Activated T-helper 17 cell treated with anti-CD3 and anti-CD28 coated beads, Interleukin-2, amount 50 U/mL, for 72 hours (primary cell): Measurements from ENCODE around the gene ERC1. TPM values are rescaled to one million over a fixed set of nuclear protein-coding genes. Genes with fewer than 3 reads are reported as not detected.
"Not testable (repeated sequence)": the region's sequence is repeated elsewhere in the genome, so short reads cannot be mapped to it uniquely, and the experiment has no call there.

Experiments used
- ATAC-seq: fragments of 150-1000 bp; cut with Tn5 transposase; replicated peaks from 2 replicates; pipeline ENCODE4 v1.10.0; 2021; ENCODE audit warnings: mild to moderate bottlenecking, moderate library complexity
- H3K27ac Mint-ChIP-seq: one replicate; pipeline ENCODE4 v1.8.0; 2022; ENCODE audit warnings: mixed read lengths
- H3K27me3 Mint-ChIP-seq: one replicate; pipeline ENCODE4 v1.8.0; 2022; ENCODE audit warnings: mixed read lengths
- H3K36me3 Mint-ChIP-seq: one replicate; pipeline ENCODE4 v1.8.0; 2022; ENCODE audit warnings: low read depth, mild to moderate bottlenecking, mixed read lengths
- H3K4me1 Mint-ChIP-seq: one replicate; pipeline ENCODE4 v1.8.0; 2022; ENCODE audit warnings: mixed read lengths
- H3K4me3 Mint-ChIP-seq: one replicate; pipeline ENCODE4 v1.8.0; 2022; ENCODE audit warnings: mild to moderate bottlenecking, mixed read lengths
- H3K9me3 Mint-ChIP-seq: one replicate; pipeline ENCODE4 v1.8.0; 2022; ENCODE audit warnings: mixed read lengths
- total RNA-seq, 2 donors: library from RNA; stranded (reverse); gene quantifications; one replicate each; pipeline ENCODE4 v1.2.3, GENCODE V29; 2022

The ERC1 gene
- total RNA-seq, 2 donors from 2014 or later = 25.8 to 31.9 TPM

DNA sequence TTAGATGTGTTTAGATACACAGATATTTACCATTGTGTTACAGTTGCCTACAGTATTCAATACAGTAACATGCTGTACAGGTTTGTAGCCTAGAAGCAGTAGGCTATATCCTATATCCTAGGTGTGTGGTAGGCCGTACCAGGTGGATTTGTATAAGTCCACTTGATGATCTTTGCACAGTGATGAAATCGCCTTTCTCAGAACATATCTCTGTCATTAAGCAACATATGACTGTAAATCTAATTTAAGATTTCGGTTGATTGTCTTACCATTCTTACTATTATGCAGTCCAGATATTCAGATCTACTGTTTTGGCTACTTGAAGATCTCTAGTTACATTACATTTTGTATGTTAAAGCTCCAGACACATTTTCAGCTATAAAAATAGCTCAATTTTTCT, 39.8 kb downstream of the ERC1 start:
- H3K27ac Mint-ChIP-seq = no peak overlapping the region
- H3K9me3 Mint-ChIP-seq = no peaks in the 10 kb centered on the region
- H3K4me3 Mint-ChIP-seq = no peak overlapping the region
- no peaks in the 10 kb centered on the region for H3K4me1 Mint-ChIP-seq
- H3K36me3 Mint-ChIP-seq = peaks cover 50% of the 10 kb centered on the region
- H3K27me3 Mint-ChIP-seq = no peaks in the 10 kb centered on the region
- no peak for ATAC-seq

DNA sequence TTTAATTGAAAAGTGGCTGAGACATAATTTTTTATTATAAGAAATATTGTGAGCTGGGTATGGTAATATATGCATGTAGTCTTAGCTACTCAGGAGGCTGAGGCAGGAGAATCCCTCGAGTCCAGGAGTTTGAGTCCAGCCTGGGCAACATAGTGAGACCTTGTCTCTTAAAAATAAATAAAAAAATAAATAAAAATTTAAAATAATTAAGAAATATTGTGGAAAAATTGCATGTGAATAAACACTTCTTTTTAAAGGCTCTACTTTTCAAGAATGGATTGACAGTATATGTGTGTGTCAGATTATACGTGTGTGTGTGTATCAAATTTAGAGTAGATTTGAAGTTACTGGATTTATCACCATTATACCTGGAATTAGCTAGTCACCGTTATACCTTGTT, 43.2 kb downstream of the ERC1 start:
- H3K27ac Mint-ChIP-seq = no peak overlapping the region
- no peaks in the 10 kb centered on the region for H3K4me1 Mint-ChIP-seq
- no peak overlapping the region for H3K4me3 Mint-ChIP-seq
- H3K27me3 Mint-ChIP-seq = no peaks in the 10 kb centered on the region
- H3K36me3 Mint-ChIP-seq = peaks cover 28% of the 10 kb centered on the region
- ATAC-seq = no peak
- no peaks in the 10 kb centered on the region for H3K9me3 Mint-ChIP-seq

DNA sequence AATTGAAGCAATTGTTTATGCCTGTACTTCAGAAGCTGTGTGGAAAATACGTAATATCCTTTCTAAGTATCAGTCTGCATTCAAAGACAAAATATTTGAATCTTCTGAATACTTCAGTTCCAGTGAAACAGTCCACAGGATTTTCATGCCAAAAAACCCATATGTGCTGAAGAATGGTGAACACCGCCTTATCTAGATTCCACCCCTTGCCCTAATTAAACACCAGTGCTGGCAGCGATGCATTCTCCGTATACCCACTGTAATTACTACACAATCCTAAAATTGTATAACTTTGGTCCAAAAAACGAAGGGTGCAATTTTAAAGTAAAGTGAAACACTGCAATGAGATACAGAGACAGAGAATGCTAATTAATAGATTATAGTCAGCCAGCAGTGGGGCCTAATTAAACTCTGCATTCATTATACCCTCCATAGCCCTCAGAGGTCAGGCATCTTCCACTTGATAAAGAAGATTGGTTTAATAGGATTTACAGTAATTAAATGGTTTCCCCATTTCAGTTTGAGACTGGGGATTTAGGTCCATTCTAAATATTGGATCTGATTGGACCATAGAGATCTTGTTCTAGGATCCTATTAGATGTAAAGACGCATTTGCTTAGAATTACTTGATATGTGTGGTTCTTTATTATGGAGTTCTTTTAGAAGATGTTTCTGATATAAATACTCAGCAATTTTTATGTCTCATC, 43.9 kb downstream of the ERC1 start:
- Mint-ChIP-seq H3K9me3 (no peaks in the 10 kb centered on the region), H3K27me3 (no peaks in the 10 kb centered on the region), H3K36me3 (peaks cover 21% of the 10 kb centered on the region), H3K27ac (no peak overlapping the region), H3K4me1 (no peaks in the 10 kb centered on the region), H3K4me3 (no peak overlapping the region)
- ATAC-seq = no peak

DNA sequence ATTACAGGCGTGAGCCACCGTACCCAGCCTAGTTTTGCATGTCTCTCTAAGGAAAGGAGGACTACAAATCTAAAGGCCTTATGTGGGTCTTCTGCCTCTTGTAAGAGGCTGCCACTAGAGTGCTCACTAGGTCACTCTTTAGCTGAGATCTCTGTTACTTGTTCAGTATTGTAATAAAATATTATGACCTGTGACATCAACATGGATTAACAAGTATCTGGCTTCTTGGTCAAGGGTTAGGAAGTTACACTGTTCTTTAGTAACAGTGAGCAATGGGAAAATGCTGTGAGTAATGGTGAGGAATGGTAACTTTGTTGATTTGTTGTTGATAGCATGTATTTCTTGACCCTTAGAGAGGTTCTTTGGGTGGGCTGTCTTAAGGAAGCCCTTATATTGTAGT, 50.5 kb downstream of the ERC1 start:
- no peak for ATAC-seq
- Mint-ChIP-seq H3K27me3 (no peaks in the 10 kb centered on the region), H3K4me3 (no peak overlapping the region), H3K36me3 (no peaks in the 10 kb centered on the region), H3K9me3 (no peaks in the 10 kb centered on the region), H3K4me1 (no peaks in the 10 kb centered on the region), H3K27ac (no peak overlapping the region)

DNA sequence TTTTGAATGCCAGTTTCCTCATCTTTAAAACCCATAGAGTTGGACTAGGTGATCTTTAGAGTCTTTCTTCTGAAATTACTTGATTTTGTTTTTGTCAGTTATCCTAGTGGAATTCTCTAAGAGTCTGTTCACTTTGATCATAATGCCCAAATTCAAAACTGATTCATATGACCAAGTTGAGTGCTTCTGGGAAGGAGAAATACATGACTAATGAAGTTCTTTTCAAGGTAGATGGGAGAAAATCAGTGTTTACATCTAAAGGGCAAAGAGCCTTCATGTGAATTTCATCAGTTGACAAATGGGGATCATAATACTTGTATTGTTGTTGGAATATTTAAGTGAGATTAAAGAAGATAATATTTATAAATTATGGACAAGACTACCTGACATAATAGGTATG, 53.2 kb downstream of the ERC1 start:
- H3K4me3 Mint-ChIP-seq = no peak overlapping the region
- H3K27me3 Mint-ChIP-seq = no peaks in the 10 kb centered on the region
- no peak for ATAC-seq
- no peaks in the 10 kb centered on the region for H3K4me1 Mint-ChIP-seq
- H3K27ac Mint-ChIP-seq = no peak overlapping the region
- H3K9me3 Mint-ChIP-seq = no peaks in the 10 kb centered on the region
- no peaks in the 10 kb centered on the region for H3K36me3 Mint-ChIP-seq

DNA sequence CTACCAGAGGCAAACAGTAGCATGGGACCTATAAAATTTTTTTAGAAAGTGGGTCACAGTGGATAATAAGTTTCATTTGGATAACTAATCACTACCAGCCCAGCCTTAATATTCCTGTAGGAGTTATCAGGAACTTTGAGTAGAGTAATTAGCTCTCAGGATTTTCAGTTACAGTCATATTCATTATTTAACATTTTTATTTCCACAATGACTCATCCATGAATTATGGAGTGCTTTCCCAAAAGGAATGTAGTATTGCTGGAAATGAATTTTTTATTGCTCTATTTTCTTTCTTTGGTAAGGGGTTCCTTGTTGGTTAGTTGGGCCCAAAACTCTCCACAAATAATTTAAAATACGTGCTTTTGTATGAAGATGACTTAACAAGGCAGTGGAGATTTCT, 53.7 kb downstream of the ERC1 start:
- no peak for ATAC-seq
- H3K27me3 Mint-ChIP-seq = no peaks in the 10 kb centered on the region
- no peaks in the 10 kb centered on the region for H3K9me3 Mint-ChIP-seq
- H3K27ac Mint-ChIP-seq = no peak overlapping the region
- H3K36me3 Mint-ChIP-seq = no peaks in the 10 kb centered on the region
- H3K4me3 Mint-ChIP-seq = no peak overlapping the region
- H3K4me1 Mint-ChIP-seq = no peaks in the 10 kb centered on the region

DNA sequence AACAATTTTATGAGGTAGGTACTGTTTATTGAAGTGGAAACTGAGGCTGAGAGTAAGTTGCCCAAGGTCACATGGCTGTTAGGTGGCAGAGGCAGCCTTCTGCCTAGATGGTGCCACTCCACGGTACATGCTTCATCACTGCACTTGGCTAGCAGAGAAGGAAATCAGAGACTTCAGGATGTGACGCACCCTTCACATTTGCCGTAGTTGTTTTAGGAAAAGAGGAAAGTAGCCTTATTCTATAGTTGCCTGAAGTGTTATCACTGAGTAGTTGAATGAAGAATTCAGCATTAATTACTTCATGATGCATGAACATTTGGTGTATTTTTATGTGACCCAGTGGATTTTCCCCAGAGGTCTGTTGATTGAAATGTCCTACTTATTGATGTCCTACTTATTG, 55.7 kb downstream of the ERC1 start:
- H3K4me1 Mint-ChIP-seq = no peaks in the 10 kb centered on the region
- H3K36me3 Mint-ChIP-seq = no peaks in the 10 kb centered on the region
- H3K27me3 Mint-ChIP-seq = no peaks in the 10 kb centered on the region
- no peak overlapping the region for H3K4me3 Mint-ChIP-seq
- ATAC-seq = no peak
- no peaks in the 10 kb centered on the region for H3K9me3 Mint-ChIP-seq
- no peak overlapping the region for H3K27ac Mint-ChIP-seq

DNA sequence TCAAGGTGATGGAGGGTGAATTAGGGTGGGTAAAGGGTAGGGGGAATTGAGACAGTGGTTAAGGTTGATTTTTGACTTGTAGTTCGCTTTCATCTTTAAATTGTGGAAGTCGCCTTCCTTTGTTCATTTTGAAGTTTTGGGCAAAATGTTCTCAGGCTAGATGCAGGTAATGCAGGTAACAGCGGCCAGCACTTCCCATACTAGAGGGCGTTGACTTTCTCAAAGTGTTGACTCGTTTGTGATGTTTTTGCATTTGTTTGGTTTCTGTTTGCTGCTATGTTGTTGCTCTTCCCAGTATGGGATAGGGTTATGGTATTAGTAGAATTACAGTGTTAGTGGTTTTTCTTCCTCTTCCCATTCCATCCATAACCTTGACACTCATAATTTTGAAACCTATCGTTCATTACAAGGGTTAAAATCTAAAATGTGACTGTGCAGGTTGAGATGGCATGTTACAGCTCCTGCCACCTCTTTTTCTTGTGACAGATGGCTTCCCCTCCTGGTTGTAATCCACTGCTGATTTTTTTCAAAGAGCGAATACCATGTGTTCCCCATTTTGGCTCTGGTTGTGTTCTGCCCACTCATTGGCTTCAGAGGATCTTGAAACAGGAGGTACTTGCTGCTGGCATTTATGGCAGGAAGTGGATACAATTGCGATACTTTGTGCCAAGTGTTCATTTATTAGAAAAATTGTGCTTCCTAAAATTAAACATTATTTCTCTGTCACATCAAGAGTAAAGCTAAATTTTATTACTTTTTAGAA, 57.1 kb downstream of the ERC1 start:
- H3K4me3 Mint-ChIP-seq = no peak overlapping the region
- no peak overlapping the region for H3K27ac Mint-ChIP-seq
- no peaks in the 10 kb centered on the region for H3K4me1 Mint-ChIP-seq
- no peaks in the 10 kb centered on the region for H3K9me3 Mint-ChIP-seq
- no peaks in the 10 kb centered on the region for H3K27me3 Mint-ChIP-seq
- no peaks in the 10 kb centered on the region for H3K36me3 Mint-ChIP-seq
- ATAC-seq = no peak

DNA sequence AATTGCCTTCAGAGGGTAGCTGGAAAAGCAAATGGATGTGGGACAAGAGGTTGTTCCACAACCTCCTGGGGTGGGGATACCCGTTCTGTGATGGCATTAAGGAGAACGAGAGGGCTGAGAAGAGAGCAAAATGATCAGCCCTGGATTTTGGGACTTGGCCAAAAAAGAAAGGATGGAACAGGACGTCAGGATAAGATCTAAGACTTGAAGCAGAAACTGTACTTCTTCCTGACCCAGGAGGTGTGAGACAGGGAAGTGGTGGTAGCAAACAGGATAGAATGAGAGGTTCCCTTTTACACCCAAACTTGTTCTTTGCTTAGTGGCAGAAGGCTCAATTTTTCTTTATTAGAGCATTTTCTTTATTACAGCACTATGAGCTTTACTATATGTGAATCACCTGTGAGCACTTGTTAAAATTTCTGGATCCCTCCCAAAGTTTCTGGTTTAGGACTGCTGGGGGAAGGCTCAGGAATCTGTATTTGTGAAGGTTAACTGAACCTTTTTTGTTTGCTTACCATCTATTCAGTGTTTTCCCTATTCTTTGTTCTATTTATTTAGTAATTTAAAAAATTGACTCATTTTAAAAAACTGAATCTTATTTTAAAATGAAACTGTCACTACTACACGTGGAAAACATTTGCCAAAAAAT, 59.2 kb downstream of the ERC1 start:
- H3K4me3 Mint-ChIP-seq = no peak overlapping the region
- H3K27me3 Mint-ChIP-seq = no peaks in the 10 kb centered on the region
- H3K4me1 Mint-ChIP-seq = no peaks in the 10 kb centered on the region
- no peaks in the 10 kb centered on the region for H3K9me3 Mint-ChIP-seq
- ATAC-seq = no peak
- no peaks in the 10 kb centered on the region for H3K36me3 Mint-ChIP-seq
- peak overlapping the region; percentile 59 for H3K27ac Mint-ChIP-seq

DNA sequence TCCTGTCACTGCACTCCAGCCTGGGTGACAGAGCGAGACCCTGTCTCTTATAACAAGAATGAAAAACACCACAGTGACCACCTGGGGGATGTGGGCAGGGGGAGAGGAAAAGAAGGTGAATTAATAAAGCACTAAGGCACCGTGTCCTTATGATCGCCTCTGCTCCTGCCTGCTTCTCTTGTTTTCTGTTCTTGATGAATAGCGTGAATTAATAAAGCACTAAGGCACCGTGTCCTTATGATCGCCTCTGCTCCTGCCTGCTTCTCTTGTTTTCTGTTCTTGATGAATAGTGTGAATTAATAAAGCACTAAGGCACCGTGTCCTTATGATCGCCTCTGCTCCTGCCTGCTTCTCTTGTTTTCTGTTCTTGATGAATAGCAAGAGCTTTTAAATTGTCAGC, 60.6 kb downstream of the ERC1 start:
- H3K36me3 Mint-ChIP-seq = not testable (repeated sequence)

DNA sequence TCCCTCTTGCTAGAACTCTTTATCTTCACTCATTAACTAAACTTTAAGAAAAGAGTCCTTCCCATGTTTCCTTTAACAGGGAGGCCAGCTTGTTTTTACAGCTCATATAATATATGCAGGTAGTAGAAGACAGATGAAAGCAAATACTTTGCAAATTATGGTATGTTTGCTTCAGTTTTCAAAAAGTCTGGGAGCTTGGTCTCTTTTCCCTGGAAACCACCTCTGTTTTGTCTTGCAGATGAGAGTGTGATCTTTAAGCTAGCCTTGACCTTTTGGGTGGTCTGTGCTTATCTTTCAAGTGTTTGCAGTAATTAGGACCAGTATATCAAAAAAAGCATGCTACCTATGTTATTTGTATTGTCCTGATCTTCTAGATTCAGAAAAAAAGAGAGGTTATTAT, 62.7 kb downstream of the ERC1 start:
- Mint-ChIP-seq H3K27me3 (no peaks in the 10 kb centered on the region), H3K9me3 (peaks cover 5% of the 10 kb centered on the region), H3K4me1 (no peaks in the 10 kb centered on the region), H3K27ac (no peak overlapping the region), H3K4me3 (no peak overlapping the region), H3K36me3 (peaks cover 8% of the 10 kb centered on the region)
- ATAC-seq = no peak

More for the DNA sequence above, 60.6 kb downstream of the ERC1 start:
- not testable (repeated sequence) for H3K4me1 Mint-ChIP-seq, H3K4me3 Mint-ChIP-seq, H3K9me3 Mint-ChIP-seq, ATAC-seq, H3K27me3 Mint-ChIP-seq, H3K27ac Mint-ChIP-seq

DNA sequence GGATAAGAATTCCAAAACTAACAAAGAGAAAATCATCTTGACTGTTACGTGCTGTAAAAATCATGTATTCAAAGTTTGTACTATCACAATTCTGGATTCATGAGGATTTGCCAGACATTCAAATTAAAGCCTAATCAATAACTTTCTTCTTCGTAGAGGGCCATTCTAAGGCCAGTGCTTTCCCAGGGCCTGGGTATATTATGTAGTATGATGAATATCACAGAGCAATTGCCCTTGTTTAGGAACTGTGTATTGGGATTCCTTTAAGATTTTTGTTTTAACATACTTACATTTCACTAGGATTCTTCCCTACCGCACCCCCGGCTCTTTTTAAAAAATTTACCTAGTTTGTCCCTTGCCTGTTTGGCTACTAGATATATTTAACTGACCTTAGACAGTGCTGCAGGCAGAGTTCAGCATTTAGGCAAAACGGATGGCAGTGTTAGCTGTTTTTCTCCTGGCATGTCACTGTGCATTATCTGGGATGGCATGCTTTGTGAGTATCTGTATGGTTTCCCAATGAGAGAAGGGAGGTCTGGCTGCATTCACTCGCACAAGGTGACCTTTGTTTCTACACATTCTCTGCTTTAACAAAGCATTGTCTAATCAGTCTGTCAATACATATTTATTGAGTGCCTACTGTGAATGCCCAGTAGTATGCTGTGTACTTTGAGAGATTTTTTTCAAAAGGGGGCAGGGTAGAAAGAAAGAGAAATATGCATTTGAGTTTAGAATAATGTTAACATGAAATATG, 63.3 kb downstream of the ERC1 start:
- Mint-ChIP-seq H3K9me3 (peaks cover 11% of the 10 kb centered on the region), H3K36me3 (peaks cover 14% of the 10 kb centered on the region), H3K4me3 (no peak overlapping the region), H3K27ac (no peak overlapping the region), H3K4me1 (peaks cover under 1% of the 10 kb centered on the region), H3K27me3 (no peaks in the 10 kb centered on the region)
- ATAC-seq = no peak

DNA sequence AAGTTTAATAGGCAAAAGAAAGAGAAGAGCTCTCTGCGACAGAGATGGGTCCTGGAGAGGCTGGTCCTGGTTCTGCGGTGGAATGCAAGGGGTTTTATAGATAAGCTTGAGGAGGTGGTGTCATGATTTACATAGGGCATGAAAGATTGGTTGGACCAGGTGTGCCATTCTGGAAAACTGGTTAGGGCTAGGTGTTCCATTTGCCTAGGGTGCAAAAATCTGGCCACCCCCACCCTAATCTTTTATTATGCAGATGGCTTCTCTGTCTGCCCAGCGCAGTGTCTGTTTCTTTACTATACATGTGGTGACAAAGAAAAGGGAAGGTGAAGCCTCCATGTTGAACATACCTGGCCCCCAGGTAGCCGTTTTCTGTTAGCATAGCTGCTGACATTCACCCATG, 65.4 kb downstream of the ERC1 start:
- no peaks in the 10 kb centered on the region for H3K27me3 Mint-ChIP-seq
- ATAC-seq = no peak
- peaks cover 20% of the 10 kb centered on the region for H3K36me3 Mint-ChIP-seq
- H3K27ac Mint-ChIP-seq = no peak overlapping the region
- H3K9me3 Mint-ChIP-seq = peaks cover 16% of the 10 kb centered on the region
- H3K4me1 Mint-ChIP-seq = peaks cover 4% of the 10 kb centered on the region
- no peak overlapping the region for H3K4me3 Mint-ChIP-seq

DNA sequence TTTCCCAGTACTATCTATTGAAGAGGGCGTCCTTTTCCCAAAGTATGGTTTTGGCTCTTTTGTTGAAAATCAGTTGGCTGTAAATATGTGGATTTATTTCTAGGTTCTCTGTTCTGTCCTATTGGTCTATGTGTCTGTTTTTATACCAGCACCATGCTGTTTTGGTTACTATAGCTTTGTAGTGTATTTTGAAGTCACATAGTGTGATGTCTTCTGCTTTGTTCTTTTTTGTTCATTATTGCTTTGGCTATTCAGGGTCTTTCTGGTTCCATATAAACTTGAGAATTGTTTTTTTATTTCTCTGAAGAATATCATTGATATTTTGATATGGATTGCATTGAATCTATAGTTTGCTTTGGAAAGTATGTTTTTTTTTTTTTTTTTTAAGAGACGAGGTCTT, 67.4 kb downstream of the ERC1 start:
- H3K36me3 Mint-ChIP-seq = peaks cover 21% of the 10 kb centered on the region
- H3K4me1 Mint-ChIP-seq = peaks cover 4% of the 10 kb centered on the region
- H3K9me3 Mint-ChIP-seq = peaks cover 16% of the 10 kb centered on the region
- no peak overlapping the region for H3K4me3 Mint-ChIP-seq
- H3K27me3 Mint-ChIP-seq = no peaks in the 10 kb centered on the region
- no peak for ATAC-seq
- no peak overlapping the region for H3K27ac Mint-ChIP-seq
